NCI-H82 treated with DMSO at 0.1 percent for 48 hours (cell line): ENCODE measurements around the gene MSRB3.

Experiments used
- DNase-seq: peaks from one replicate; lab custom pipeline; 2025; ENCODE audit not compliant: unreplicated experiment; lab: John Stamatoyannopoulos, UW

The MSRB3 gene

DNA sequence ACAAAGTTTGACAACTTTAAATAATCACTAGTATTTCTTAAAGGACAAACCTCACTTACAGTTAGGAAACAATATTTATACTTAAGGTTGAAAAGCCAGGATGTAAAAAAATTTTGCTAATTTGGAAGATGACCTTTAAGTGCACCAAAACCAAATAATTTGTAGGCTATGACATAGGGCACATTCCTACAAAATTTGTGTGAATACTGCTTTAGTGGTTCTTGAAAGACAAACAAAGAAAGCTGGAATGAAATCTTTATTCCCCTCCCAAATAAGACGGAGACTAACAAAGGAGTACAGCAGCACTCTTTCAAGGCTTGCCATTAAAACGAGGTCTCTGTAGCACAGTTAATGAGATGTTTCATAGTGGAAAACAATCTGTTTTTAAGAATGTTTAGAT lies 45.6 kb downstream of the MSRB3 start:
- DNase-seq = no peak

GRCh38 chr12:65324551-65324950 lies 46.1 kb downstream of the MSRB3 start:
- no peak for DNase-seq

DNA sequence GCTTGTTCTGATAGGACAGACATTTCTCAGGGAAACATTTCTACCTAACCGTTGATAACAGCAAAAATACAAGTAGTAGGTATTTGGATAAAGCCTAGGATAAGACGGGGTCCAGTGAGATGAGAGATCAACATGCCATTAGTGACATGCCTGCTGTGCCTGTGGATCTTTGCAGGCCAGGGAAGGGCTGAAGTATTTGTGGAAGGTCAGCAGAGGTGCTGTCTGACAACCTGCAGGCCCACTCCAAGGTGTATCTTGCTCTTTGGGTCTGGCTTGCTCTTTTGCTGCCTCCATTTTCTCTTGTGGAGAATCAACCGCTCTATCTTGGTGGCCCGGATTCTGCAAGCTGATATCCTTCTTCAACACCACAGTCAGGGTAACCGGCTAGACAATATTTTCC lies 46.7 kb downstream of the MSRB3 start:
- no peak for DNase-seq

- DNase-seq = no peak
Observed at GRCh38 chr12:65326616-65327015, 48.1 kb downstream of the MSRB3 start.

DNA sequence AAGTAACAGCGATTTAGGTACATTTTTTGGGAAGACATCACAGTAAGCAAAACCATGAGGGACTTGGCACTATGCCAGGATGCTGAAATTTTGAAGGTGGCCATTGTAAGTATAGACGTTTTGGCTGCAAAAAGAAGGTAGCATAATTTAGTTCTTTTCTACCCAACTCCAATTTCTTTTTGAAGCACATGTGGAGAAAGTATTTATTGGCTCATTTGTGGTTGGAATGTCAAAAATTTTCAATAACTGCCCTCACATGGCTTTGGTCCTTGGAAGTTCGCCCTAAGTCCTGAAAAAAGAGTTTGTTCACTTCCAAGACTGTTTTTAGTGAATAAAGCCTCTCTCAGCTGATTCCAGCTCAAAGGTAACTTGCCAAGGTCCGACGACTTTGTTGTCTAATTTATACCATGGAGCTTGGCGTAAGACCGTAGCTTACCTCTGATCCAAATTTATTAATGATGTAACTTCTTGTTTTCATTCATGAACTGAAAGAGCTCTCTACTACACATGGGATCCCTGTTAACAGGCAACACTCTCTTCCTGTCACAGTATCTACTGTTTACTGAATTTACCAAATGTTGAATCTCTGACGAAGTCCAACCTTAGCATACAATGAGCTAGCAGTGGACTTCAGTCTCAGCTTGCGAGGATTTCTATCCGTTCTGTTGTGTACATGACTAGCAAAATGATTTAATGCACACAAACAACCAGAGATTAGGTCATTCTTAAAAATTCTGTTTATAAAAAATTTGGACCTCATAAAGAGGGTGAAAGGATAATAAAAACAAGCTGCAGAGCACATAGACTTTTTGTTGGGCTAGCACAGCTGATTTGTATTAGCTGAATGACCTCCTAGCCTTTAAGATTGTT lies 49.0 kb downstream of the MSRB3 start:
- no peak for DNase-seq

GRCh38 chr12:65329721-65330120 lies 51.2 kb downstream of the MSRB3 start:
- no peak for DNase-seq

DNA sequence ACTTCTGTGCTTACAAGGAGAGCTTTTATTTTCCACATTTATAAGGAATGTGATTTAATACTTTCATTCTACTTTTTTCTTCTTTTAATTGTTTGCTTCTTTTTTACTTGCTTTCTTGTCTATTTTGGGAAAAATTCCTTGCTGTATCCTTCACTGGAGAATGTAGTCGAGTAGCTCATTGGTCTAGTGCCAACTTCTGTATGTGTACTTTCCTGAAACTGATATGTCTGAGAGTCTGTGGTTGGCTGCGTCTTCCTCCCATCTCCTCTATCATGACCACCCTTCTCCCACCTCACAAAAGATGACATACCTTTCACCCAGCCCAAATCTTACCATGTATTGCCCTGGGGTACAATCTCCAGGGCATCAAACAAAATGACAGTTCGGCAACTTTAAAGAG lies 51.8 kb downstream of the MSRB3 start:
- DNase-seq = no peak

DNA sequence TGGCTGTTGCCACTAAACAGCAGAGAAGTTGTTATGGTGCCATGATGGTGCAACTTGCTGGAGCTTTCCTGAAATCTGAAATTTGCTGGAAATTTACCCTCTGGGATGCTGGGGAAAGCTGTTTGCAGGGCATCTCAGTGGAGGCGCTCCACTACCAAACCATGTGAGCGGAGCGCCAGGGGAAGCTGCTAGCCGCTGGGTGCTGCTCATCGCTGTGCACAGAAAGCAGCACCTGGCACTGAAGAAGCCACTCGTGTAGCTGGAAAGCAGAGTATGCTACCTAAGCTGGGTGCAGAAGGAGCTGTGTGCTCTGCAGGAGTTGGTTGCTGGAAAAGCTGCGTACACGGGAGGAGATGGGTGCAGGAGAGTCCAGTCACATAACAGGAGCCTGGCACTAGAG lies 53.0 kb downstream of the MSRB3 start:
- DNase-seq = no peak

GRCh38 chr12:65333649-65334048 lies 55.2 kb downstream of the MSRB3 start:
- DNase-seq = no peak

DNA sequence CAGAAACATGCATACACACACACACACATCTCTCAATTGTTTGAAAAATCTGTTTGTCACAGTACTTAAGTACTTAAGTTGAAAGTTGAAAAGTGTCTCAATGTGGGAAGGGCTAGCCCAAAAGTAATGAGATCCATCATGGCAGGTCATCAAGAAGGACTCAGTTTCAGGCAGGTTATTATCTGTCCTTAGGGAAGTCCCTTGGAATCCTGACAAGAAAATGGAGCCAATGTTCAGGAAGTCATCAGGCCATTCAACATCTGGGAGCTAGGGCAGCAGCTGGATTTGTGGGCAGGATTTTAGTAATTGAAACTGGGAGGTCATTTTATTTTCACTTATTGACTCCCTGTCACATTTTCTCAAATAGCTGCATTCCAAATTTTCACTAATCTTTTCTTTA lies 56.0 kb downstream of the MSRB3 start:
- no peak for DNase-seq

- no peak for DNase-seq
Observed at GRCh38 chr12:65335021-65335714, 56.7 kb downstream of the MSRB3 start.

DNA sequence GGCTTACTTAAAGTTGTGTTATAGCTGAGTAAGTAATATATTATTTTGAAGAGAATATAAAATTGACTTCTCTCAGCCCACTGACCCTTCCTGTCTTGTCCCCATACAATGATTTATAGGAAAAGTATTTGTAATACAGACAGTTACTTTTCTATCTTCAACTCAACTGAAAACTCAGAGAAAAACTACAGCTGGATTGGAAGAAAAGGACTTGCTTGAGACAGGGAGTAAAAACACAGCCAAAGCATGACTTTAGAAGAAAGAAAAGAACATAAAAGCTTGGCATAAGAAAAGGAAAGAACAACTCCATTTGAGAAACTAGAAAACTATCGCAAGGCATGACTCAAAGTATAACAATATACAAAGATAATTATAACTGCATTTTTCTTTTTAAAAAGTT lies 57.5 kb downstream of the MSRB3 start:
- no peak for DNase-seq

DNA sequence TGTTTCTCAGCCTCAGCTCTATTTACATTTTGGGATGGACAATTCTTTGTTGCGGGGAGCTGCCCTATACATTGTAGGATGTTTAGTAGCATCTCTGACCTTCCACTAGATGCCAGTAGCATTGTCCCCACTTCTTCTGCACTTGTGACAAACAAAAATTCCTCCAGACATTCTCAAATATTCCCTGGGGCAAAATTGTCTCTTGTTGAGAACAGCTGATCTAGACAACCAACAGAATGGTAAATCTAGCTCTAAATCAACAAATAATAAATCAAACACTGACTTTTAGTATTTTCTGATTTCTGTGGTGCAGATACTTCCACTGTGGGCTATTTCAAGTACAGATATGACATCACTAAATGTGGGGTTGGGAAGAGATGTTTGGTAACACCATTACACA lies 60.7 kb downstream of the MSRB3 start:
- DNase-seq = no peak

GRCh38 chr12:65343230-65343629 lies 64.7 kb downstream of the MSRB3 start:
- DNase-seq = no peak

DNA sequence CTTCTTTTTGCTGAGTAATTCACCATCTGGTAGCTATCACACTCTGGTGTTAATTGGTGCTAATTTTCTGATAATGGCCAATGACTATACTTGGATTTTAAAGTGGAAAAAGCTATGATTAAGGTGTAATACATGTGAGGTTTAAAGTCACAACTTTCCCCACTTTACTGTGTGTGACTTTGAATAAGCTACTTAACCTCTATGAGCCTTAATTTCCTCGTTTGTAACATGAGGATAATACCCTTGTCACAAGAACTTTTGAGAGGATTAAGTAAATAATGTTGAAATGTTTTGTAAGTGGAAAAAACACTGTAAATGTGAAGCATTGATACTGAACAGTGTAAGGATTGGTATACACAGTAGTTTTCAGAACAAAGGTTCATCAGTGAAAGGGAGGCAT lies 65.3 kb downstream of the MSRB3 start:
- DNase-seq = peak; percentile 42

GRCh38 chr12:65355461-65355860 lies 77.0 kb downstream of the MSRB3 start:
- no peak for DNase-seq

- no peak for DNase-seq
Observed at GRCh38 chr12:65362234-65363031, 84.0 kb downstream of the MSRB3 start.

GRCh38 chr12:65364046-65364445 lies 85.6 kb downstream of the MSRB3 start:
- no peak for DNase-seq

- no peak for DNase-seq
Observed at GRCh38 chr12:65367396-65367795, 88.9 kb downstream of the MSRB3 start.

DNA sequence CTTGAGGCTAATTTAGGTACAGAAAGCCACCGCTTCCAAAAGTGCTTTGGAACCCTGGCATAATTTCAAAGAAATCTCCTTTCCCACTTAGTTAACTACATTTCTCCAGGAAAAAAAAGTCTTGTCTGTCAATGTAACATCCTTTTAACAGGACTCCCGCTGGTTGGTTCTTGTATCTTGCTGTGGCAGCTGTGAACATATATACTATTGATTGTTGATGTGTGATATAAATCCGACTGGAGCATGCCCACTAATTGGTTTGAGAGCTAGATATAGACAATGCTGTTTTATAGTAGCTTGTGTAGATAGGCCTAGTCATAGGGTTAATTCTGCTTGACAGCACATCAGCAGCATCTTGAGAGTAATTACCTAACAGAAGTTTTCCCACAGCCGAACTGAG lies 89.6 kb downstream of the MSRB3 start:
- no peak for DNase-seq

DNA sequence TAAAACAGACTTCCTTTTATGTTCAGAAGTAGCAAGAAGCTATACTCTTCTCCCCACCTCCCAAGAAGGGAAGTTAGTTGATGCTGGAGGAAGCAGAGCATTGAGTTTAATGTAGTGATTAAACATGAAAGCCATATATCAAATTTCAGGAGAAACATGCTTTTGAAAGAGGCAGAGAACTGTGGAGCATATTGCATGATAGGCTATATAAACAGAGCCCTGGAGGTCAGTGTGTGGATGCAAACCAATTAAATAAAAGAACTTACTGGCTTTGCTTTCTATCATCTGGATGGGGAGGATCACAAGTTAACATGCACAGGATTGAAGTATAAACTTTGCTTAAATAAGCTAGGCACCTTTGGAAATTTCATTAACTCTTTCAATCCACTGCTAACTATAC lies 94.1 kb downstream of the MSRB3 start:
- DNase-seq = no peak

DNA sequence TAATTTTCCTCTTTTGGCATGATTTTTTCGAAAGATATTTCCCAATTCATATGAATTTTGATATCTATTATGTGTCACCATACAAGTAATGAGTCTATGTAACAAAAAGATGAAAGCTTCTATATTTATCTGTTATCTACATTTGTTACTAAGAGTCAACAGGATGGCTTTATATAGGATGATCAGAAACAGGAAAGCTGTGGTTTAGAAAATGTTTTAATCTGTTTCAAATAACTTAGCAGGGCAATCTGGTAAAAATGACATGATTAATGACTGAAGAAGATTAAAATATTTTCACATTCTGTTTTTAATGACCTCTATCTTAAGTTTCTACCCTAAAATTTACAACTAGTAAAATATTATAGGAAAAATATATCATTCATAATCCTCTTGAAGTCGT lies 105.8 kb downstream of the MSRB3 start:
- no peak for DNase-seq
